OCI-LY3 (cell line): ENCODE results near the gene LRRC4C.

Experiments used
- H2AFZ ChIP-seq: fragments of 200-600, 300-600 bp; shearing (Covaris generic); 2 replicates; pipeline ENCODE4 v1.6.0; 2014; ENCODE audit warnings: antibody characterized with exemption, low read depth, low read length
- H3K27ac ChIP-seq: fragments of 200-600, 300-600 bp; sonication (generic); 2 replicates; pipeline ENCODE4 v1.5.1; 2014; ENCODE audit warnings: mild to moderate bottlenecking, low read length, moderate library complexity, mixed read lengths
- H3K27me3 ChIP-seq: fragments of 200-600, 300-600 bp; sonication (generic); 2 replicates; pipeline ENCODE4 v1.6.1; 2014; ENCODE audit warnings: low read depth, low read length, mixed read lengths
- H3K36me3 ChIP-seq: fragments of 200-600, 300-600 bp; sonication (generic); replicated peaks from 2 replicates; pipeline ENCODE3; 2014; ENCODE audit warnings: low read depth, low read length, mixed read lengths
- H3K4me1 ChIP-seq: fragments of 300-600, 200-600 bp; sonication (generic); 2 replicates; pipeline ENCODE4 v1.6.1; 2014; ENCODE audit warnings: low read length, mixed read lengths
- H3K4me2 ChIP-seq: fragments of 200-600, 300-600 bp; sonication (generic); 2 replicates; pipeline ENCODE4 v1.6.1; 2014; ENCODE audit warnings: low read length, mixed read lengths
- H3K4me3 ChIP-seq: fragments of 300-600, 200-600 bp; sonication (generic); 2 replicates; pipeline ENCODE4 v1.5.1; 2014; ENCODE audit warnings: antibody characterized with exemption, mild to moderate bottlenecking, low read length, moderate library complexity
- H3K79me2 ChIP-seq: fragments of 300-600, 200-600 bp; shearing (Covaris generic); 2 replicates; pipeline ENCODE4 v1.6.1; 2014; ENCODE audit warnings: mild to moderate bottlenecking, low read length, mixed read lengths
- H3K9ac ChIP-seq: fragments of 300-600, 200-600 bp; shearing (Covaris generic); 2 replicates; pipeline ENCODE4 v1.6.0; 2014; ENCODE audit warnings: mild to moderate bottlenecking, low read length, moderate library complexity
- H3K9me3 ChIP-seq: fragments of 200-600, 300-600 bp; shearing (Covaris generic); 2 replicates; pipeline ENCODE4 v1.6.1; 2014; ENCODE audit warnings: low read length, mixed read lengths; ENCODE audit not compliant: insufficient read depth
- H4K20me1 ChIP-seq: fragments of 200-600, 300-600 bp; sonication (generic); 2 replicates; pipeline ENCODE4 v1.6.1; 2016; ENCODE audit warnings: low read length, mixed read lengths; ENCODE audit not compliant: insufficient read depth
- CTCF ChIP-seq: fragments of 200-600, 300-600 bp; sonication (generic); IDR thresholded peaks from 2 replicates; pipeline ENCODE4 v1.5.1; 2014; ENCODE audit warnings: antibody characterized with exemption, low read length, low read depth
- EZH2phosphoT487 ChIP-seq: fragments of 200-600 bp; shearing (Covaris generic); IDR thresholded peaks from 2 replicates; pipeline ENCODE4 v1.6.1; 2018; ENCODE audit warnings: antibody characterized with exemption, mixed run types, low read depth

Gene LRRC4C

GRCh38 chr11:40236526-40236925, 1222.9 kb downstream of the LRRC4C start:
- no peak for TF ChIP-seq EZH2phosphoT487
- no peak for TF ChIP-seq CTCF
- H2AFZ ChIP-seq, result no peak overlapping the region
- H3K9ac ChIP-seq, result no peak overlapping the region
- H3K4me1 ChIP-seq, result peaks cover 29% of the 10 kb centered on the region
- no peaks in the 10 kb centered on the region for H4K20me1 ChIP-seq
- H3K9me3 ChIP-seq, result no peaks in the 10 kb centered on the region
- no peak overlapping the region for H3K4me3 ChIP-seq
- no peaks in the 10 kb centered on the region for H3K27me3 ChIP-seq
- H3K36me3 ChIP-seq, result no peaks in the 10 kb centered on the region
- H3K27ac ChIP-seq, result no peak overlapping the region
- H3K79me2 ChIP-seq, result no peaks in the 10 kb centered on the region
- H3K4me2 ChIP-seq, result no peak overlapping the region

GRCh38 chr11:40235841-40236240, 1223.6 kb downstream of the LRRC4C start:
- no peaks in the 10 kb centered on the region; the same call in 1 of the 2 replicates for H3K27me3 ChIP-seq
- H3K27ac ChIP-seq, result no peak overlapping the region
- no peaks in the 10 kb centered on the region for H3K36me3 ChIP-seq
- no peaks in the 10 kb centered on the region for H3K9me3 ChIP-seq
- H3K4me3 ChIP-seq, result no peak overlapping the region
- H3K9ac ChIP-seq, result no peak overlapping the region
- no peaks in the 10 kb centered on the region for H4K20me1 ChIP-seq
- H3K79me2 ChIP-seq, result no peaks in the 10 kb centered on the region
- H3K4me1 ChIP-seq, result peaks cover 22% of the 10 kb centered on the region
- H3K4me2 ChIP-seq, result no peak overlapping the region
- H2AFZ ChIP-seq, result no peak overlapping the region
- TF ChIP-seq EZH2phosphoT487 (no peak), CTCF (no peak)

- no peaks in the 10 kb centered on the region for H3K36me3 ChIP-seq
- H3K27ac ChIP-seq, result no peak overlapping the region
- no peaks in the 10 kb centered on the region for H3K9me3 ChIP-seq
- no peak overlapping the region for H2AFZ ChIP-seq
- H3K79me2 ChIP-seq, result no peaks in the 10 kb centered on the region
- H3K4me1 ChIP-seq, result peaks cover 20% of the 10 kb centered on the region
- peaks cover 35% of the 10 kb centered on the region for H3K27me3 ChIP-seq
- no peak overlapping the region for H3K4me2 ChIP-seq
- no peak overlapping the region for H3K9ac ChIP-seq
- TF ChIP-seq EZH2phosphoT487 (no peak), CTCF (no peak)
- no peak overlapping the region for H3K4me3 ChIP-seq
- H4K20me1 ChIP-seq, result no peaks in the 10 kb centered on the region
Observed at GRCh38 chr11:40230821-40231220, 1228.6 kb downstream of the LRRC4C start.

DNA sequence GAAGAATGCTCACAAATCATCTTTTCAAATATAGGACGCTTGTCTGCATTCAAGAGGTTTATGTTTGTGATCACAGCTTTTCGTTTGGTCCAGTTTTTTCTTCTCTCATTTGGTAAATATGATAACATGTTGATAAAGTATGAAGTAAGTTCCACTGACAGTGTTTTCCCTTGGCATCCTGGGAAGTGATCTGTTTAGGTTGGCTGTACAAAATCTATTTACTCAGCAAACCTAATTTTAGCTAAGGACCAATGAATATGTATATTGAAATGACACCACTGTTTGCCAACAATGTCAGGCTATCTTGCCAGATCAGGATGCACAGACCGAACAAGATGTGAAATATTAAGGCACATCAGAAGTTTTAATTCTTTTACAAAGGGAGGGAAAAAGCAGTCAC, 1230.8 kb downstream of the LRRC4C start:
- no peak for TF ChIP-seq EZH2phosphoT487
- no peak for TF ChIP-seq CTCF
- no peaks in the 10 kb centered on the region for H3K79me2 ChIP-seq
- H2AFZ ChIP-seq, result no peak overlapping the region
- no peaks in the 10 kb centered on the region for H3K36me3 ChIP-seq
- H3K4me2 ChIP-seq, result peak overlapping the region; percentile 73; the same call in 1 of the 2 replicates
- no peak overlapping the region for H3K9ac ChIP-seq
- peaks cover 35% of the 10 kb centered on the region for H3K27me3 ChIP-seq
- H3K4me1 ChIP-seq, result peaks cover 20% of the 10 kb centered on the region
- no peaks in the 10 kb centered on the region for H4K20me1 ChIP-seq
- H3K4me3 ChIP-seq, result no peak overlapping the region
- no peaks in the 10 kb centered on the region for H3K9me3 ChIP-seq
- no peak overlapping the region for H3K27ac ChIP-seq
